CD14-positive monocyte (primary cell): ENCODE results near the gene POU2F2. TPM values are rescaled to one million over a fixed set of nuclear protein-coding genes. Genes with fewer than 3 reads are reported as not detected.

Experiments
- DNase-seq, 3 donors: peaks; one replicate each; pipeline ENCODE4 v3.0.0-alpha.2; 2011 to 2022
- H2AFZ ChIP-seq: 2 replicates; pipeline ENCODE4 v1.6.0; 2012; ENCODE audit warnings: mild to moderate bottlenecking, low read depth, low read length, inconsistent platforms; ENCODE audit not compliant: insufficient read depth, poor library complexity, severe bottlenecking
- H3K27ac ChIP-seq, 2 donors: 1 replicate in 1 of 2; 2 replicates in 1 of 2; pipeline ENCODE4 v1.5.1; 2012 to 2013; ENCODE audit warnings: low read length in 2 of 2, control low read depth in 1 of 2, inconsistent platforms in 1 of 2, low read depth in 1 of 2, mild to moderate bottlenecking in 1 of 2
- H3K27me3 ChIP-seq, 2 donors: one replicate each; pipeline versions ENCODE4 v1.6.0 to v1.6.1; 2011 to 2013; ENCODE audit warnings: low read length in 2 of 2; ENCODE audit not compliant: control insufficient read depth in 2 of 2, insufficient read depth in 2 of 2
- H3K36me3 ChIP-seq, 2 donors: replicated peaks in 1 of 2; 1 replicate in 1 of 2; 2 replicates in 1 of 2; pipeline versions ENCODE4 v1.5.1 to v1.6.1; 2012 to 2013; ENCODE audit warnings: low read length in 2 of 2, control low read depth in 1 of 2, inconsistent platforms in 1 of 2, mild to moderate bottlenecking in 1 of 2; ENCODE audit not compliant: insufficient read depth in 2 of 2, control insufficient read depth in 1 of 2
- H3K4me1 ChIP-seq, 2 donors: 1 replicate in 1 of 2; 2 replicates in 1 of 2; pipeline versions ENCODE4 v1.5.1 to v1.6.1; 2012 to 2013; ENCODE audit warnings: low read length in 2 of 2, control low read depth in 1 of 2, inconsistent platforms in 1 of 2, mild to moderate bottlenecking in 1 of 2, moderate library complexity in 1 of 2; ENCODE audit not compliant: insufficient read depth in 2 of 2, control insufficient read depth in 1 of 2
- H3K4me2 ChIP-seq: replicated peaks from 2 replicates; pipeline ENCODE3; 2012; ENCODE audit warnings: low read length, moderate library complexity, mild to moderate bottlenecking; ENCODE audit not compliant: poor library complexity, severe bottlenecking; ENCODE audit errors: extremely low read depth
- H3K4me3 ChIP-seq, 3 experiments: fragments of 200-600 bp in 1 of 3; sonication (generic) in 1 of 3; replicated peaks in 1 of 3; 1 replicate in 2 of 3; 2 replicates in 1 of 3; pipeline ENCODE4 v1.5.1; 2011 to 2013; ENCODE audit warnings: low read length in 3 of 3, mild to moderate bottlenecking in 3 of 3, control low read depth in 2 of 3, low read depth in 2 of 3, inconsistent platforms in 1 of 3, moderate library complexity in 1 of 3
- H3K79me2 ChIP-seq: 2 replicates; pipeline ENCODE4 v1.6.0; 2012; ENCODE audit warnings: mild to moderate bottlenecking, control low read depth, inconsistent platforms, low read length, moderate library complexity; ENCODE audit not compliant: insufficient read depth
- H3K9ac ChIP-seq: 2 replicates; pipeline ENCODE4 v1.6.0; 2017; ENCODE audit warnings: low read length, mild to moderate bottlenecking; ENCODE audit not compliant: insufficient read depth, poor library complexity, severe bottlenecking
- H3K9me3 ChIP-seq, 2 donors: replicated peaks in 1 of 2; 1 replicate in 1 of 2; 2 replicates in 1 of 2; pipeline versions ENCODE4 v1.5.1 to v1.6.1; 2012 to 2013; ENCODE audit warnings: low read length in 2 of 2, control low read depth in 1 of 2; ENCODE audit not compliant: control insufficient read depth in 1 of 2, insufficient read depth in 1 of 2
- H4K20me1 ChIP-seq: 2 replicates; pipeline ENCODE4 v1.6.0; 2012; ENCODE audit warnings: mild to moderate bottlenecking, low read length, control low read depth, moderate library complexity; ENCODE audit not compliant: insufficient read depth
- H3K27ac Mint-ChIP-seq, 7 donors: one replicate each; pipeline ENCODE4 v1.8.0; 2020; ENCODE audit warnings: mild to moderate bottlenecking in 7 of 7, mixed read lengths in 7 of 7, moderate library complexity in 6 of 7, inconsistent platforms in 2 of 7
- H3K27me3 Mint-ChIP-seq, 3 donors: one replicate each; pipeline ENCODE4 v1.8.0; 2021 to 2022; ENCODE audit warnings: low read depth in 3 of 3, mild to moderate bottlenecking in 3 of 3, mixed read lengths in 3 of 3, moderate library complexity in 3 of 3, inconsistent platforms in 1 of 3
- H3K36me3 Mint-ChIP-seq, 2 donors: one replicate each; pipeline ENCODE4 v1.8.0; 2020; ENCODE audit warnings: mixed read lengths in 2 of 2, inconsistent platforms in 1 of 2, mild to moderate bottlenecking in 1 of 2
- H3K4me1 Mint-ChIP-seq: one replicate; pipeline ENCODE4 v1.8.0; 2020; ENCODE audit warnings: mild to moderate bottlenecking, mixed read lengths
- H3K4me3 Mint-ChIP-seq, 2 donors: one replicate each; pipeline ENCODE4 v1.8.0; 2020; ENCODE audit warnings: mild to moderate bottlenecking in 2 of 2, mixed read lengths in 2 of 2, moderate library complexity in 1 of 2
- H3K9me3 Mint-ChIP-seq, 7 donors: one replicate each; pipeline ENCODE4 v1.8.0; 2020 to 2022; ENCODE audit warnings: mixed read lengths in 7 of 7, mild to moderate bottlenecking in 6 of 7, moderate library complexity in 6 of 7, inconsistent platforms in 2 of 7
- CTCF ChIP-seq: fragments of 200-600 bp; IDR thresholded peaks from one replicate; pipeline ENCODE4 v1.8.0; 2022; ENCODE audit warnings: antibody characterized with exemption, mild to moderate bottlenecking
- WGBS: methylation state at CpG from one replicate; pipeline ENCODE4 v1.1.5; 2013; ENCODE audit warnings: missing lambda C conversion rate; ENCODE audit not compliant: insufficient coverage; 5-methylcytosine and 5-hydroxymethylcytosine counted together
- intact Hi-C, 2 donors: fragments of 100-400 bp; cut with micrococcal nuclease; formaldehyde crosslinking; loops; one replicate each; pipeline versions ENCODE4 v1.15.0 to v1.15.1; 2023
- polyA plus RNA-seq, 3 donors: library from polyadenylated mRNA; depleted of rRNA in 1 of 3; unstranded in 2 of 3; stranded (reverse) in 1 of 3; fragments of 300-500 nt in 2 of 3; fragments of >200 nt in 1 of 3; fragmentation: Illumina TruSeq in 2 of 3; gene quantifications; 1 replicate in 2 of 3; 2 replicates in 1 of 3; pipeline ENCODE4 v1.2.3, GENCODE V29; 2012 to 2021

The POU2F2 gene
- polyA plus RNA-seq, 3 donors, result 20.0 to 147 (median 28.2) TPM

- Histone ChIP-seq H3K36me3 (peaks cover 20 to 21% of the 10 kb centered on the region in 2 donors), H3K27ac (peak overlapping the region; percentile 91 to 97), H3K4me1 (peaks cover 20 to 27% of the 10 kb centered on the region in 2 donors), H4K20me1 (peaks cover 34% of the 10 kb centered on the region), H3K79me2 (peaks cover 39% of the 10 kb centered on the region), H3K9me3 (no peaks in the 10 kb centered on the region), H3K27me3 (peaks cover 0 to 3% of the 10 kb centered on the region in 2 donors), H3K4me2 (peak overlapping the region; percentile 89), H3K9ac (peak overlapping the region; percentile 88), H3K4me3 (peak overlapping the region; percentile 59 to 82 (median 65)), H2AFZ (peak overlapping the region; percentile 79)
- peaks cover 31% of the 10 kb centered on the region for H3K4me1 Mint-ChIP-seq
- no peak for DNase-seq
- WGBS, result 3% methylated on average over 3 of the region's 3 CpGs
- H3K36me3 Mint-ChIP-seq, result peaks cover 23% of the 10 kb centered on the region in 2 donors
- peaks cover 0 to 3% (median 0%) of the 10 kb centered on the region in 7 donors for H3K9me3 Mint-ChIP-seq
- H3K27me3 Mint-ChIP-seq, result peaks cover 0 to 9% (median 8%) of the 10 kb centered on the region in 3 donors
- intact Hi-C loops, result no loop called here
- peak overlapping the region; percentile 99 to 100 (median 100) for H3K27ac Mint-ChIP-seq
- TF ChIP-seq CTCF, result no peak
- peak overlapping the region; percentile 96 to 100 for H3K4me3 Mint-ChIP-seq
Observed at GRCh38 chr19:42075364-42075615, 57.0 kb downstream of the POU2F2 start.

GRCh38 chr19:42074513-42075363, 57.5 kb downstream of the POU2F2 start:
- peak overlapping the region; percentile 96 to 100 for H3K4me3 Mint-ChIP-seq
- peaks cover 24 to 32% of the 10 kb centered on the region in 2 donors for H3K4me1 ChIP-seq
- peak overlapping the region; percentile 88 for H3K9ac ChIP-seq
- peaks cover 0 to 12% (median 11%) of the 10 kb centered on the region in 3 donors for H3K27me3 Mint-ChIP-seq
- H4K20me1 ChIP-seq, result peaks cover 29% of the 10 kb centered on the region
- H3K27ac Mint-ChIP-seq, result peak overlapping the region; percentile 99 to 100 (median 100)
- peaks cover 35% of the 10 kb centered on the region for H3K79me2 ChIP-seq
- peaks cover 17 to 18% of the 10 kb centered on the region in 2 donors for H3K36me3 Mint-ChIP-seq
- peaks cover 15 to 16% of the 10 kb centered on the region in 2 donors for H3K36me3 ChIP-seq
- no peaks in the 10 kb centered on the region for H3K9me3 ChIP-seq
- H3K27ac ChIP-seq, result peak overlapping the region; percentile 91 to 97
- H2AFZ ChIP-seq, result peak overlapping the region; percentile 79
- H3K4me1 Mint-ChIP-seq, result peaks cover 32% of the 10 kb centered on the region
- peak; percentile 46 to 58 (median 47) for DNase-seq
- WGBS, result 68% methylated on average over 15 of the region's 27 CpGs
- intact Hi-C loops, result no loop called here
- peaks cover 0 to 3% (median 0%) of the 10 kb centered on the region in 7 donors for H3K9me3 Mint-ChIP-seq
- H3K4me3 ChIP-seq, result peak overlapping the region; percentile 59 to 82 (median 65)
- TF ChIP-seq CTCF, result no peak
- H3K4me2 ChIP-seq, result peak overlapping the region; percentile 89
- H3K27me3 ChIP-seq, result peaks cover 0 to 6% of the 10 kb centered on the region in 2 donors
